ENCODE data around the gene PGGT1B.

PGGT1B gene

DNA sequence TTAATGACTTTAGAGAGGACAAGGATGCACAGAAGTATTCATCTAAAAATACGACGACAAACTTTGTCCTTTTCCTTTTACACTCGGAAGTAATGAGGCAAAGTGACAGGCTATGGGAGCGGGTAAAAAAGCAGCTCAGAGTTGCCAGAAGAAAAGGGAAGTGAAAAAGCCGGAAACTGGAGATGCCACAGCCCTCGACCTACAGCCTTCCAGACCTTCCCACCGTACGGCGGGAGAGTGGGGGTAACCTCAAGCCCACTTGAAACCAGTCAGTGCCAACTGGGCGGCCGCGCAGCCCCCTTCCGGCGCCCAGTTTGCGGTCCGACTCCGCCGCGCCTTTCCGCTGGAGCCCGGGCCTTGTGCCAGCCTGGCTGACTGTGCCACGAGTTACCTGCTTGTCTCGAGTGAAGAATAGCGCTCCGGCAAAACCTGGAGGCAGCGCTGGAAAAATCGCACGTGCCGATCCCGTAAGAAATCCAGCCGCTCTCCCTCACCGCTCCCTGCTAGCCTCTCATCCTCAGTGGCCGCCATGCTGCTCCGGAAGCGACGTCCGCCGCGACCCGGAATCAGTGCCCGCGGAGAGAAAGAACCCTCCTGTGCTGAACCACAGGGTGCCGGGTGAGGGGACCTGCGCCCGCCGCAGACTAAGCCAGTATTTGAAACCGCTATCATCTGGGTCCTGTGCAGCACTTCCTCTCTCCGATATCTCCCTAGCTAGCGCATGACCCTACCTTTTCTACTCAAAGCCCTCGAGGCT, at the start of gene PGGT1B:
Gene PGGT1B (minus strand): TSS at position 557 of the 757 bp plus-strand sequence. CDS start 26 bp downstream, at position 531.
- peak; percentile 74 for DNase-seq

- DNase-seq: no peak
These were observed 47.2 kb upstream of the PGGT1B start for GRCh38 chr5:115309751-115310370.

- no peak for DNase-seq
These were observed 46.1 kb upstream of the PGGT1B start for GRCh38 chr5:115308815-115309214.

- no peak for DNase-seq
These were observed 43.4 kb upstream of the PGGT1B start for GRCh38 chr5:115306011-115306536.

GRCh38 chr5:115304496-115304895, 41.8 kb upstream of the PGGT1B start:
- DNase-seq: no peak

DNA sequence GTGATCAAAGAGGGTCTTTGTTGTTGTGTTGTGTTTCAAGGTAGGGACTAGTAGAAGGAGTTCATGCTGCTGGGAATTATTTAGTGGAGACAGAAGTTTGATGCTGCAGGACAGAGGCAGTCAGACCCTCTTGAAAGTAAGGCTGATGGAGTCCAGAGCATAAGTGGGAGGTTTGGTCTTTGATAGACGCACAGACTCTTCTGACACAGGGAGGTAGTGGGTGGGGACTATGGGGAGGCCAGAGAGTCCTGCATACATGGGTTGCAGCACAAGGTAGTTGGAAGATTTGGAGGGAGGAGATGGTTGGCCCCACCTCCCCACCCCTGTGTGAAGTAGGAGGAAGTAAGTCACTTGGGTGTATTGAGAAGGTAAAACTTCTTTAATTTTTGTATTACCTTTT, 36.1 kb upstream of the PGGT1B start:
- DNase-seq: no peak

- no peak for DNase-seq
These were observed 34.4 kb upstream of the PGGT1B start for GRCh38 chr5:115297031-115297430.

GRCh38 chr5:115296124-115297022, 33.7 kb upstream of the PGGT1B start, which contains the start of gene CCDC112:
Gene CCDC112, minus strand, starts transcription at chr5:115296654. Its CDS starts 111 bp downstream, at chr5:115296543.
- peak; percentile 79 for DNase-seq

DNA sequence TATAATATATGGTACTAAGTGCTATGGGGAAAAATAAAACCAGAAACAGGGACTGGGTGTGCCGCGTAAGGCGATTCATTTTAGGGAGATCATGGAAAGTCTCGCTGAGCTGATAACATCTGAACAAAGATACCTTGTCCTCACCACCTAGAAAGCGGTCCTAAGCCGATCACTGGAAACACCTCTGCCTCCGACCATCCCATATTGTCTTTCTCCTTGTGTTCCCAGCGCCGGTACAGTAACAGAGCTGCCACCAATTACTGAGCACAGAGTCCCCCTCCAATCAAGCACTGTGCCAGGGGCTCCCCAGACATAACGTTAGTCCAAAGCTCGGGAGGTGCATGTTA, 33.1 kb upstream of the PGGT1B start:
- no peak for DNase-seq

DNA sequence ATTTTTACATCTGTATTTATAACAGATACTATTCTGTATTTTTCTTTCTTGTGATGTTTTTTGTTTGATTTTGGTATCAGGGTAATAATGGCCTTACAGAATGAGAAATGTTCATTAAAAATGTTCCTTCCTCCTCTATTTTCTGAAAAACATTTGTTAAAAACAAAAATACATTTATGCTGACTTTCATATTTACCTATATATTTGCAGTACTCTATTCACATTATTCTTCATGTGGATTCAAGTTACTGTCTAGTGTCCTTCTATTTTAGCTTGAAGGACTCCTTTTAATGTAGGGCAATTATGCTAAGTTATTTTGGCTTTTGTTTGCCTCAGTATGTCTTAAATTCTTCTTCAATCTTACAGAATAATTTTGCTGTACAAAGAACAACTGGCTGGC, 28.7 kb upstream of the PGGT1B start:
- no peak for DNase-seq

- DNase-seq: no peak
These were observed 26.4 kb upstream of the PGGT1B start for GRCh38 chr5:115289104-115289503.

DNA sequence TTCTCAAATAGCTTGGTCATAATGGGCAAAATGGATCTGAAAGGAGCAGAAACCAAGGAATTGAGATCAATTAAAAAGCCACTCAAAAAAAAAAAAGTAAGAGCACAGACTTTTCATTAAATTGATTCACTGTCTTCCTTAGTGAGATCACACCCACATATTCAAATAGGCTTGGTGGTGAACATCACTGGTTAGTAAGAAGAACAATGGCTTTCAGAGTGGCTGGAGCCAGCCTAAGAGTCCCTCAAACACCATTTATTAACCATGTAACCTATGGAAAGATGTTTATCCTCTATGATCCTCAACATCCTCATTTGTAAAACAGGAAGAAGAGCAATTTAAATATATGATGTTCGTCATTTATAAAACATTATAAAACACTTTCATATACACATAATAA, 21.3 kb upstream of the PGGT1B start:
- DNase-seq: no peak

GRCh38 chr5:115282131-115282530, 19.5 kb upstream of the PGGT1B start:
- no peak for DNase-seq

DNA sequence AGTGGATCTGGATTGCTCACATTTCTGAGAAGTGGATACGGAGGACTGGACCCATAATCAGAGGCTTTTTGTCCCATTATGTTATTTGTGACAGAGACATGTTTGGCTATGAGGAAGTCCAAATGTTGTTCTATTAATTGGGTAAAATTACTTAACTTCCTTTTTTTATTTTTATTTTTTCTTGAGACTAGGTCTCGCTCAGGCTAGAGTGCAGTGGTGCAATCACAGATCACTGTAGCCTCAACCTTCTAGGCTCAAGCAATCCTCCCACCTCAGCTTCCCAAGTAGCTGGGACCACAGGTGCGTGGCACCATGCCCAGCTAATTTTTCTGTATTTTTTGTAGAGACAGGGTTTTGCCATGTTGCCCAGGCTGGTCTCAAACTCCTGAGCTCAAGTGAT, 11.9 kb upstream of the PGGT1B start:
- DNase-seq: no peak

GRCh38 chr5:115272297-115272958, 9.8 kb upstream of the PGGT1B start:
- no peak for DNase-seq

GRCh38 chr5:115271295-115272050, 8.8 kb upstream of the PGGT1B start:
- DNase-seq: no peak

DNA sequence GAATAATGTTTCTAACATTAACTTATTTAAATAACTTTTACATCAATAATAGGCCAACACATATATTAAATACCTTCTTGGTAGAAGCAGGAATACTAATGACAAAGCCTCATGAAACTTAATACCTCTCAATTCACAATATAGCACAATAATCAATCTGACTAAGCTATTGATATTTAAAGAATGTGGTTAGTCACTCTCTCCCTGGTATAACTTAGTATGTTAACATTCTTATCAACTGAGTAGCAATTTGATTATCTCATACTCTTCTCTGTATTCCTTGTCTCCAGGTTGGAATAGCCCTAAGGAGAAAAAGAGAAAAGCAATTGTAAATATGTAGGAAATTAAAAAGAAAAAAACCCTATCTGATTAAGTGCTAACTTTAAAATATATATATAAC, 4.9 kb upstream of the PGGT1B start:
- DNase-seq: no peak

DNA sequence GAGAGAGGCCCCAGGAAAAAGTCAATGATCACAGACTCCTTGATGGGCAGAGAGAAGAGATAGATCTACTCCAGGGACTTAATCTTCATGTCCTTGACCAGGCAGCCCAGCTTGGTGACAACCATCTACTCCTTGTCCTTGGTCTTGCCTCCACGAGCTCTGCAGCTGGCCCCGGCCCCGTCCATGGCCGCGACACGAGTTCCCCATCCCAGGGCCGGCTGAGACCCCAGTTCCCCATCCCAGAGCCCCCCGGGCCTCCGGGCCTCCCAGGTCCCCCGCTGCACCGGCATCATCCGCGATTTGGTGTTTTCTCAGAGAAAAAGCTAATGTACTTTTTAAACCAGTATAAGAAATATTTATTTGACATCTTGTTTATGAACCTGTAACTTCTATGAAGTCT, 2.5 kb upstream of the PGGT1B start:
- no peak for DNase-seq

- no peak for DNase-seq
These were observed 2.1 kb upstream of the PGGT1B start for GRCh38 chr5:115264786-115265185.

- DNase-seq: no peak
These were observed 352 bp upstream of the PGGT1B start for GRCh38 chr5:115263078-115263380.

DNA sequence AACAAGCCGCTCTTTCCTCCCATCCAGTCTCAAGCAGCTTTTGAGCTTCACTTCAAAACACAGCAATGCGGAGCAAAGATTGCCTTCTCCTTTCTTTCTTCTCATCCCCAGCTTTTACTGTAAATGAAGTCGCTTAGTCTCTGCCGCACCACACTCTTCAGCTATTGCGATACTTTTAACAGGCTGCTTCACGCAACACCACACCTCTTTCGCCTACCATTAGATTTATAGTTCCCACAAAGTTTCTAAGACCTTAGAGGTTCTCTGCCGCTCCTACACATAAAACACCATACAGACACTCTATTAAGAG, 711 bp downstream of the PGGT1B start:
- DNase-seq: no peak

DNA sequence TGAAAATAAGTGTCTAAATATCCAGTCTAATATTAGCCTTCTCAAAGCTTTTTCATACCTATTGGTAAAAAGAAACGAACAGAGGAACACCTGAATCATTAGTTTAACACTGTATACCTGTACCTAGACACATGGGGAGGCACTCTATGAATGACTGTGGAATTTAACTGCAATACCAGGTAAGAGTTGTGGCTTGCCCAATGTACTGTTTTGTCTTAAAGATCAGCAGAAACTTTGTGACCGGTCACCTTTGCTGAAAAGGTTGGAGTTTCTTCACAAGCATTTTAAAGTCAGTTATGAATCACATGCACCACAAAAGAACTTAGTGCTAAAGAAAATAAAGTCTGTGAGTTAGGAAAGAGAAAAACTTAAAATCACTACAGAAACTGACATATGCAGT, 2.4 kb downstream of the PGGT1B start:
- no peak for DNase-seq

Measured in CD4-positive, alpha-beta T cell treated with Interleukin-15 for 1 hour (primary cell).